Upper lobe of left lung (tissue), 4 donors: Measurements from ENCODE around the gene CSTF2T.

Source experiments
- CTCF ChIP-seq, 6 experiments: fragments of 450-650 bp in 4 of 6; fragments of 200-600 bp in 2 of 6; sonication (generic) in 2 of 6; IDR thresholded peaks; one replicate each; pipeline ENCODE4 v1.5.1; 2016 to 2019; ENCODE audit warnings: antibody characterized with exemption in 6 of 6
- EP300 ChIP-seq, 4 donors: sonication (generic); formaldehyde crosslinking; IDR thresholded peaks; one replicate each; pipeline ENCODE4 v1.5.1; 2017; ENCODE audit warnings: antibody characterized with exemption in 4 of 4, control low read depth in 2 of 4

DNA sequence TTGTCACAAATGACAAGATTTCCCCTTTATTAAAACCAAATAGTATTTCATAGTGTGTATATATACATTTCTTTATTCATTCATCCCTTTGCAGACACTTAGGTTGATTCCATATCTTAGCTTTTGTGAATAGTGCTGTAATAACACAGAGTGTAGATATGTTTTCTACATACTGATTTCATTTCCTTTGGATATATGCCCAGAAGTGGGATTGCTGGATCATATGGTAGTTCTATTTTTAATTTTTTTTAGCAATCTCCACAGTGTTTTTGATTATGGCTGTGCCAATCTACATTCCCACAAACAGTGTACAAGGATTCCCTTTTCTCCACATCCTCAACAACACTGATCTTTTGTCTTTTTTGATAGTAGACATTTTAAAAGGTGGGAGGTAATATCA, 46.4 kb downstream of the CSTF2T start:
- TF ChIP-seq CTCF (IDR thresholded peaks at IDR 0.05) (no peak), EP300 (IDR thresholded peaks at IDR 0.05) (no peak)
